GM12878 (cell line): ENCODE data around the gene CLCN2. TPM values are rescaled to one million over a fixed set of nuclear protein-coding genes. Genes with fewer than 3 reads are reported as not detected.

Experiments used
- BHLHE40 ChIP-seq, 2 experiments: fragments of 450-650 bp in 1 of 2; IDR thresholded peaks; 2 replicates each; pipeline ENCODE4 v1.6.1; 2011 to 2017; ENCODE audit warnings: low read depth in 2 of 2, borderline replicate concordance in 1 of 2, improper control_type of control experiment in 1 of 2, low read length in 1 of 2, mild to moderate bottlenecking in 1 of 2
- MYB ChIP-seq: fragments of 150-350 bp; IDR thresholded peaks from 2 replicates; pipeline ENCODE4 v1.6.1; 2014; ENCODE audit warnings: mild to moderate bottlenecking, low read depth, low read length, borderline replicate concordance
- NKRF ChIP-seq: fragments of 450-650 bp; conservative IDR thresholded peaks from 2 replicates; pipeline ENCODE4 v1.6.1; 2017; ENCODE audit warnings: mild to moderate bottlenecking, moderate library complexity
- PKNOX1 ChIP-seq: fragments of 450-650 bp; IDR thresholded peaks from 2 replicates; pipeline ENCODE4 v1.6.1; 2016; ENCODE audit warnings: mild to moderate bottlenecking
- PML ChIP-seq: IDR thresholded peaks from 2 replicates; pipeline ENCODE4 v1.6.1; 2012; ENCODE audit warnings: low read length, inconsistent platforms
- POLR2A ChIP-seq: IDR thresholded peaks from 2 replicates; pipeline ENCODE4 v1.6.1; 2011; ENCODE audit warnings: low read depth, mild to moderate bottlenecking, low read length
- REST ChIP-seq: IDR thresholded peaks from 2 replicates; pipeline ENCODE4 v1.6.1; 2012; ENCODE audit warnings: mild to moderate bottlenecking, low read depth, low read length
- TCF7 ChIP-seq: IDR thresholded peaks from 2 replicates; pipeline ENCODE4 v1.6.1; 2014; ENCODE audit warnings: antibody characterized with exemption, borderline replicate concordance
- ZBTB33 ChIP-seq: fragments of 450-650 bp; IDR thresholded peaks from 2 replicates; pipeline ENCODE4 v1.6.1; 2017; ENCODE audit warnings: mild to moderate bottlenecking
- ZNF622 ChIP-seq: fragments of 450-650 bp; IDR thresholded peaks from 2 replicates; pipeline ENCODE4 v1.6.1; 2017; ENCODE audit warnings: mild to moderate bottlenecking, inconsistent platforms
- ZSCAN29 ChIP-seq: fragments of 450-650 bp; IDR thresholded peaks from 2 replicates; pipeline ENCODE4 v1.6.1; 2017; ENCODE audit warnings: mild to moderate bottlenecking, moderate library complexity
- polyA plus RNA-seq, 11 experiments: library from polyadenylated mRNA; depleted of rRNA in 4 of 11; unstranded in 6 of 11; stranded (reverse) in 5 of 11; fragments of >200 nt; fragmentation: Nextera tagmentation in 4 of 11; fragmentation: Illumina TruSeq in 1 of 11; extraction: Ambion mirVana in 4 of 11; extraction: Trizol in 1 of 11; gene quantifications; 1 replicate in 1 of 11; 2 replicates in 10 of 11; pipeline versions ENCODE4 v1.2.1 to v1.2.3, GENCODE V29; 2011 to 2016; ENCODE audit warnings: inconsistent platforms in 2 of 11, missing spikeins in 2 of 11, low read depth in 1 of 11
- total RNA-seq, 4 experiments: library from RNA; depleted of rRNA in 3 of 4; stranded (reverse); fragments of >200 nt in 3 of 4; fragmentation: Illumina TruSeq in 1 of 4; extraction: Trizol in 1 of 4; gene quantifications; 2 replicates each; pipeline versions ENCODE4 v1.2.1 to v1.2.3, GENCODE V29; 2013 to 2021

Gene CLCN2
- total and polyA plus RNA-seq, 10 of the 15 experiments (the other 5 are each of a cell fraction or from before 2014, with no cell fraction given) = 0.13 to 2.6 (median 0.85) TPM; not detected in 1

GRCh38 chr3:184361532-184361931 lies at the start of gene CLCN2, which contains the start of gene POLR2H (continued):
- TF ChIP-seq NKRF (peak; percentile 42), ZSCAN29 (no peak), BHLHE40 (IDR thresholded peaks at IDR 0.05; ENCODE audit: borderline replicate concordance in 1 of 2, low read depth in 2 of 2, low read length in 1 of 2) (peak; percentile 80 to 95), MYB (no peak), REST (no peak), ZNF622 (no peak), PKNOX1 (no peak), ZBTB33 (no peak), TCF7 (no peak), POLR2A (peak; percentile 30; the same call in 1 of the 2 replicates), PML (no peak)
